ENCODE data around the gene ZNF775.
A peak's percentile ranks its signal among the peaks of the same experiment; 100 is the strongest.

Gene ZNF775

DNA sequence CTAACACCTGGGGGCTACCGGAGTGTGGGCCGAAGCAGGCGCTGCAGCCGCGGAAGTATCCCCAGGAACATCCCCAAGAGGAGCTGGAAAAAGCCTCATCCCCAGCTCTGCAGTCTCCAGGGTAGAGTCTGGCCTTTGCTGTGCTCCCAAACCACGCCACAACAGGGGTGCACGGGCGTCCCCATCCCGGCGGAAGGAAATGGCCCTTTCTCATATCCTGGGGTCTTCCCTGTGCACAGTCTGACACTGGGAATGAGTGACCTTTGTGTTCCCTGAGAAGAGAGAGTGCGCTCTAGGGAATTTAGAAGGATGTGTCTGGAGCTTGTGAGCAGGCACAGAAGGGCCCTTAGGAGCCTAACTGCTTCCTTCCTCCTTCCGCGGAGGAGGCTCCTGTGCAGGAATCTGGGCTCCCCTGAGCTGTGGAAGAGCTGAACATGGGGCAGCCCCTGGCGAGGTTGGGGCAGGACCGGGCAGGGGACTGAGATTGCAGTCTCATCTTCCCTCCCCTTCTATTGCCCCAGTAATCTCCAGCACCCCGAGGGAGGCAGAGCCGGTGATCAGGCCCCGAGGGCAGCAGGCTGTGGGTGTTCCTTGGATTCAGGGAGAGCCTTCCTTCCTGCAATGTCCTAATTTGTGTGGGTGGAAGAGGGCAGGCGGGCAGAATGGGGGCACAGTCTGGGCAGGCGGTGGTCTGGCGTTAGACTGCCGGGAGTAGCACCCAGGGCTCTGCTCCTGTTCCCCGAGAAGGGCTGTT is 9.2 kb upstream of the ZNF775 start:
- DNase-seq = no peak

DNA sequence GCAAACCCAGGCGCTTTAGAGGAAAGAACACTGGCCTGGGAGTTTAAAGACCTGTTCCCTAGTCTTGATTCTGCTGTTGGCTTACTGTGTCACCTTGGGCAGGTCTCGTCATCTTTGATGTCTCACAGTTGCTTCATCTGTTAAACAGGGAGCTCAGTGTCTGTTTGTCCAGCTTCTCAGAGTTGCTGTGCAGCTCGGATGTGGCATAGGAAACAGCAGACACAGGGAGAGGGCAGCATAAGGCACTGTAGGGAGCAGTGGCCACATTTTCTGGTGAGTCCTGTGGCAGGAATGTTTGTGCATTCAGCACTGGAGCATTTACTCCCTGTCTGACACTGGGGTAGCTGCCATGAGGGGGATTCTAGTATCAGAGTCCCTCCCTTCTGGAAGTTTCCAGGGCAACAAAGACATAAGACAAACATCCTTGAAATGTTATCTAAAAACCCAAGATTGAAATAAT is 8.5 kb upstream of the ZNF775 start:
- no peak for DNase-seq

DNA sequence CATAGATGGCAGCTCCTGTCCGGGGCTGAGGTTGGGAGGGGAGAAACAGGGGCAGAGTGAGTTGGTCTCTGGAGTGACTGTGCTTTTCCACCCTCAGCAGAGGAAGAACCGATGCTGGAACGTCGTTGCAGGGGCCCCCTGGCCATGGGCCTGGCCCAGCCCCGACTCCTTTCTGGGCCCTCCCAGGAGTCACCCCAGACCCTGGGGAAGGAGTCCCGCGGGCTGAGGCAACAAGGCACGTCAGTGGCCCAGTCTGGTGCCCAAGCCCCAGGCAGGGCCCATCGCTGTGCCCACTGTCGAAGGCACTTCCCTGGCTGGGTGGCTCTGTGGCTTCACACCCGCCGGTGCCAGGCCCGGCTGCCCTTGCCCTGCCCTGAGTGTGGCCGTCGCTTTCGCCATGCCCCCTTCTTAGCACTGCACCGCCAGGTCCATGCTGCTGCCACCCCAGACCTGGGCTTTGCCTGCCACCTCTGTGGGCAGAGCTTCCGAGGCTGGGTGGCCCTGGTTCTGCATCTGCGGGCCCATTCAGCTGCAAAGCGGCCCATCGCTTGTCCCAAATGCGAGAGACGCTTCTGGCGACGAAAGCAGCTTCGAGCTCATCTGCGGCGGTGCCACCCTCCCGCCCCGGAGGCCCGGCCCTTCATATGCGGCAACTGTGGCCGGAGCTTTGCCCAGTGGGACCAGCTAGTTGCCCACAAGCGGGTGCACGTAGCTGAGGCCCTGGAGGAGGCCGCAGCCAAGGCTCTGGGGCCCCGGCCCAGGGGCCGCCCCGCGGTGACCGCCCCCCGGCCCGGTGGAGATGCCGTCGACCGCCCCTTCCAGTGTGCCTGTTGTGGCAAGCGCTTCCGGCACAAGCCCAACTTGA is 7.8 kb upstream of the ZNF775 start:
- no peak for DNase-seq

DNA sequence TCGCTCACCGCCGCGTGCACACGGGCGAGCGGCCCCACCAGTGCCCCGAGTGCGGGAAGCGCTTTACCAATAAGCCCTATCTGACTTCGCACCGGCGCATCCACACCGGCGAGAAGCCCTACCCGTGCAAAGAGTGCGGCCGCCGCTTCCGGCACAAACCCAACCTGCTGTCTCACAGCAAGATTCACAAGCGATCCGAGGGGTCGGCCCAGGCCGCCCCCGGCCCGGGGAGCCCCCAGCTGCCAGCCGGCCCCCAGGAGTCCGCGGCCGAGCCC is 7.2 kb upstream of the ZNF775 start:
- no peak for DNase-seq

DNA sequence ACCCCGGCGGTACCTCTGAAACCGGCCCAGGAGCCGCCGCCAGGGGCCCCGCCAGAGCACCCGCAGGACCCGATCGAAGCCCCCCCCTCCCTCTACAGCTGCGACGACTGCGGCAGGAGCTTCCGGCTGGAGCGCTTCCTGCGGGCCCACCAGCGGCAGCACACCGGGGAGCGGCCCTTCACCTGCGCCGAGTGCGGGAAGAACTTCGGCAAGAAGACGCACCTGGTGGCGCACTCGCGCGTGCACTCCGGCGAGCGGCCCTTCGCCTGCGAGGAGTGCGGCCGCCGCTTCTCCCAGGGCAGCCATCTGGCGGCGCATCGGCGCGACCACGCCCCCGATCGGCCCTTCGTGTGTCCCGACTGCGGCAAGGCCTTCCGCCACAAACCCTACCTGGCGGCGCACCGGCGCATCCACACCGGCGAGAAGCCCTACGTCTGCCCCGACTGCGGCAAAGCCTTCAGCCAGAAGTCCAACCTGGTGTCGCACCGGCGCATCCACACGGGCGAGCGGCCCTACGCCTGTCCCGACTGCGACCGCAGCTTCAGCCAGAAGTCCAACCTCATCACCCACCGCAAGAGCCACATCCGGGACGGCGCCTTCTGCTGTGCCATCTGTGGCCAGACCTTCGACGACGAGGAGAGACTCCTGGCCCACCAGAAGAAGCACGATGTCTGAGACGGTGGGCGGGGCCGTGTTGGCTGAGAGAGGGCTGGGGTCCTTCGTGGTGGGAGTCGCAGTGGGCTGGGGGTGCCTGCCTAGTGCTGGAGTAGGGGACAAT is 6.7 kb upstream of the ZNF775 start:
- DNase-seq = no peak

DNA sequence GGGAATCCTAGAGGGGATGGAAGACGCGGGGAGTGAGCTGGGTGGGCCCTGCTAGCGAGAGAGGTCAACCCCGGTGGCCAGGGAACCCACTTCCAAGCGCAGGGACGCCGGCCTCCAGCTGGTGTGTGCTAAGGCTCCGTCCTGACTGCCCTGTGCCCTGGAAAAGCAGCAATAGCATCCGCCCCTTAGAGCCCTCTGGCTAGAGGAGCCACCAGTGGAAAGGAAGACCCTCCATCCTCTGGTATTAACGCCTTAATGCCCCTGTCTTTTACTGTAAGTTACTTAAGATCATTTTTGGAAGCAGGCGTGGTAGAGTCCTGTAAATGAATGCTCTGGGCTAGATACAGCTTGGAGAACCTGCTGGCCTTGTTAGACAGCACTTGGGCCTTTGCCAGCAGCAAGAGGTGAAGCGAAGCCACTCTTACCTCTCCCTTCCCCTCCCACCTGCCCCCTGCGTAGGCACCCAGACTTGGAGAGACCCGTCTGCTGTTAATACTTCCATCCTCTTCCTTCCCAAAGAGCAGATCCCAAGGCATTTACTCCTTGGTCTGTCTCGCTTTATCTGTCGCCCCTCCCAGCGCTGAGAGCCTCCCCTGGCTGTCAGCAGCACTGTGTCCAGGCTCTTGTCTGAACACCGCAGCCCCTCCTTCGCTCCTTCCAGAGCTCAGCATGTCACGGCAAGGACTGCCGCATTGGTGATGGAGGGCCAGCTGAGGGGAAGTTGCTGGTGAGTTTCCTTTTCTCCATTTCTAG is 5.9 kb upstream of the ZNF775 start:
- no peak for DNase-seq

DNA sequence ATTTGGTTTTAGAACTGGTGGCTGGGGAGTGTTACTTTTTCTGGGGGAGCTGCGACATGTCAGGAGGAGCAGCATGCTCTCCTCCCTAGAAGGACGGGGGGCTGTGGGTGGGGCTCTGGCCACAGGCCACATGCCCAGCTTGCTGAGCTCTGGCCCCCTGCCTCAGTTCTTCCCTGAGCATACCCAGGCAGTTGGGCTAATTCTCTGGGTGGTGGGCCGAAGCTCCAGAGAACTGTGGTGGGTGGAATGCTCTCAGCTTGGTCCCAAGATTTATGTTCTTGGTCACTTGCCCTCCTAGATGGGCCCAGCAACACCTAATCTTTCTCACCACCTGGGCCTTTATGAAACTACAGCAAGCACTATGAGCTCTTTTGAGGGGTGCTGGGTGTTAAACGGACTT is 5.1 kb upstream of the ZNF775 start:
- DNase-seq = no peak

DNA sequence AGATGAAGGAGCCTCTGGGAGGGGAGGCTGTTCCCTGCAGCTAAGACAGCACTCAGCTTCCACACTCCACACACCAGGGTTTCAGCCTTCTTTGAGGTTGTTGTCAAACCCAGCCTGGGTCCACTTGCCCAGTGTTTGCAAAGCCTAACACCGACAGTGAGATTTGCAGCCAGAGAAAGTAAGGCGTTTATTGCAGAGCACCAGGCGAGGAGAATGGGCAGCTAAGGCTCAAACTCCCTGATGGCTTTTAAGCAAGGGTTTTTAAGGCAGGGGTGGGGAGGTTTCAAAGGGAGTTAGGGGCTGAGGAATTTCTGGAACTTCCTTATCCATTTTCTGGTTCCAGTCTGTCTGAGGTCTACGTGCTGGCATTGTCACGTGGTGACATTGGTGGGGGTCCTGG is 4.7 kb upstream of the ZNF775 start:
- no peak for DNase-seq

DNA sequence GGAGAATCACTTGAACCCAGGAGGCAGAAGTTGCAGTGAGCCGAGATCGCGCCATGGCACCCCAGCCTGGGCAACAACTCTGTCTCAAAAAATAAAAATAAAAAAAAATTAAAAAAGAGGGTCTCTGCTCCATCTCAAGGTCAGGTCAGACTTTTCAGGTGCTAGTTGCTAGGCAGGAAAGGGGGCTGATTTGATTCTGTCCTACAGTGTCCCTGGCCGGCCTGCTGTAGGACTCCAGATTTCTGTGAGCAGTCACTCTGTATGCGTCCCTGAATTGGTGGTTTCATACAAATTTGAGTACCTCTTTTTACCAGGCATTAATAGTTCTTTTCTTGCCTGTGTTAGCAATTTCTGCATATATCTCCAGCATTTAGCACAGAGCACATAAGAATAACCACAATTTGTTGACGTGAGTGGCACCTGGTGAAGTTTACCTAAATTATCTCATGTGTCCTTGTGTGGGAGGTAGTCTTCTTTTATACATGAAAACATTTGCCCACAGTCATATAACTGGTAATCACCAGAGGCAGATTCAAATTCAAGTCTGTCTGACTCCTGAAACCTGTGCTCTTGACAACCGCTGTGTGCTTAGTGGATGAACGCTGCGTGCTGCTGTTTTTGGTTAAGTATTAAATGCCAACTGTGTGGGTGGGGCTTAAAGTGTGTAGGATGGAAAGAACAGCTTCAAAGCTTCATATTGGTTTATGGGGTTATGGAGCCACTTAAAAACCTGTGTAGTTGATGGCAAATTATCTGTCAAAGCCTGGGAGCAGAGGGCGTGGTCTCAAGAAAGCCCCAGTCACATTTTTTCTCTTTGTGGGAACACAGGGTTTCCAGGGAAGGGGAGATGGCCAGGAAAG is 3.2 kb upstream of the ZNF775 start:
- no peak for DNase-seq

DNA sequence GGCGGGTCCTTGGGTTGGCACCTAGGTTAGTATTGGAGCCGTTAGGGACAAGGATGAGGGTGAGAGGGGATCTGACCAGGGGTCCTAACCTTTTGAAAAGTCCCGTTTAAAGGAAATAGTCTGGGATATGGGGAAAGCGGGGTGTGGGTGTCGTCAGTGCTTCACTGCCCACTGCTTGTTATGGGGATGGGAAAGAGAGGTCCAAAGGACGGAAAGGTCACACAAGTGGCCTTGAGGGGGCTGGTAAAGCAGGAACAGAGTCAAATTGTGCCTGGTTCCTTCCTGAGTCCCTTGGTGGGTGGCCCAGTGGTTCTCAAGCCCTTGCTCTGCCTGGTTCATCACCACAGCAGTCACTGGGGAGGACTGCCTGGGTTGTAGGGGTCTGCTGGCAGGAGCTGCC is 2.6 kb upstream of the ZNF775 start:
- no peak for DNase-seq

DNA sequence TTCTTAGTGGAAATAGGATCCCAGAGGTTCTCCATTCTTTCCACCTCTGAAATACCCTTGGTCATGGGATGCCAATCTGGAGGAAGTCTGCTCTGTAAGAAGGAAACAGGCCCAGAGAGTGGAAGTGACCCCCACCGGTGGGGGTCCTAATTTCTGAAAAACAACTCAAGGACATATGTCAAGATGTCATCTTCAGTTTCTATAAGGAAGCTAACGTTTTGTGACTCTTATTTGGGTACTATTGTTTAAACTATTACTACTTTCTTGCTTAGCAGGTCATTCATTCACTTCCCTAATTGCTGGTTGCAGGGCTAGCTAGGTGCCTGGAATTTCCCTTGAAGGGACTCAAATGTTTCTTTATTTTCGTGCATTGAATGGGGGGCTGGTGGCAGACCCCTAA is 1.9 kb upstream of the ZNF775 start:
- no peak for DNase-seq

DNA sequence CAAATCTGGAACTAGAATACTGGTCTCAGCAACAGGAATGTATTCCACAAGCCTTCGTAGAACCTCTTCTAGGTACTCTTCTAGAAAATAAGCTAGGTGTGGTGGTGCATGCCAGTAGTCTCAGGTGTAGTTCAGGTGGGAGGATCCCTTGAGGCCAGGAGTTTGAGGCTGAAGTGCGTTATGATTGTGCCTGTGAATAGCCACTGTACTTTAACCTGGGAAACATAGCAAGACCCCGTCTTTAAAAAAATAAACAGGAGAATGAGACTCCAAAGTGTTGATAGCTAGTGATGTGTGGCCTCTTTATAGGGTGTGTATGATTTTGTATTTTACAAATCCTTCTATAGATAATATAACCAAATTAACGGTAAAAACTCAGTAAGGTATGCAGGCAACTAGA is 1.5 kb upstream of the ZNF775 start:
- no peak for DNase-seq

DNA sequence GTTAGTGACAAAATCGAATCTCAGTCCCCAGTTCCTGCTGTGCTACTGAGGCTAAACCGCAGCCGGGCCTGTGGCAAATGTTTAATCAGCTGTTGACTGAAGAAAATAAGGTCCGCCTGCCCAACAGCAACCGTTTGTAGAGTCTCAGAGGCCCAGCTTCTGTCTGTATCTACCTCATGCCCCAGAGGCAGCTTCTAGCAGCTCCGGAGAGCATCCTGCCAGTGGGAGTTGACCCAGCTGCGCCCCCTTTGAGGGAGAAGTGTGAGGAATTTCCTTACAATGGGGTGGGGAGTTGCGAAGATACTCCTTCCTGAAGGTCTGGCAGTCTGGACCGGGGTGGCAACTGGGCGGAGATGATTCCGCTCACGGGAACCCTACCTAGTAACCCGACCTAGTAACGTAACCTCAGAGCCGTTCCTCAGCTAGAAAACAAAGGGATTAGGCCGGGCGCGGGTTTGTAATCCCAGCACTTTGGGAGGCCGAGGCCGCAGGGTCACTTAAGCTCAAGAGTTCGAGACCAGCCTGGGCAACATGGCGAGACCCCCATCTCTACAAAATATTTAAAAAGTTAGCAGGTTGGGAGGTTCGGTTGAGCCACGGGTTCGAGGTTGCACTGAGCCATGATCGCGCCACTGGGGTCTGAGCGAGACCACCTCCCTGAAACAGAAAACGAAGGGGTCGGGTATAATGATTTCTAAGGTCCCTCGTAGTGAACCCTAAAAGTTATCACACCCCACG is 846 bp upstream of the ZNF775 start:
- DNase-seq = peak; percentile 65 to 82

DNA sequence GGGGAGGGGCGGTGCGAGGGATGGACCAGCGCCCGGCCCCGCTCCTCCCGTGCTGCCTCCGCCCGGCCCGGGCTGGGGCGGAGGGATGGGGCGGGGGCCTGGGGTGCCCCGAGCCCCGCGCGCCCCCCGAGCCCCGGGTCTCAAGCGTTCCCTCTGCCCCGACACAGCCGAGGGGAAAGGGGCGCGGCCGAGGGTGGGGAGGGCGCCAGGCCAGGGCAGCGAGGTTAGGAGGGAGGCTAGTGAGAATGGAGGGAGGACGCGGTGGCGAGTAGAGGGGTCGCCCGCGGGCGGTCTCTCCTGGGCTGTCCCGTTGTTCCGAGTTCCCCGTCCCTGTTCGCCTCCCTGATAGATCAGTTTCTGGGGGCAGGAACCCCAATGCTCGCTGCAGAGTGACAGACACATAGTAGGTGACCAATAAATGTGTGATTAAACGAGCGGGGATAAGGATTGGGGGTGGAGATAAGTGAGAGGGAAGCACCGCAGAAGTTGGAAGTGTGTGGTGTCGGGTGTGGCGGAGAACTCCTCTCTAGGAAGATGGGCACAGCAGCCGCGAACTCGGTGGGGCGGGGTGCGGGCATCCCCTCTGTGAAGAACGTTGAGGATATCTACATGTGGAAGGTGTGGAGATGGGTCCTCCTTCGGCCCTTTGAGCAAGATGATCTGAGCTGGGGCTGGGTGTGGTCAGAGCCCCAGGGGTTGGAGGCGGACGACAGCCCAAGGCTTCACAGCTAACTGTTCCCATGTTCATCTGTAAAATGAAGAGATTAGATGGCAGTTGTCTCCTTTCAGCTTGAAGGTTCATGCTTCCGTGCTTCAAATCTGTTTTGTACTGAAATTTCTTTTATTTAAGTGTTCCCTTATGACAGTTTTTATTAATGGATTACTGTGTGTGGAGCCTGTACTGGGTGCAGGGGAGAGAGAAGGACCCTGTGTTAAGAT is 580 bp downstream of the ZNF775 start:
- DNase-seq = no peak

DNA sequence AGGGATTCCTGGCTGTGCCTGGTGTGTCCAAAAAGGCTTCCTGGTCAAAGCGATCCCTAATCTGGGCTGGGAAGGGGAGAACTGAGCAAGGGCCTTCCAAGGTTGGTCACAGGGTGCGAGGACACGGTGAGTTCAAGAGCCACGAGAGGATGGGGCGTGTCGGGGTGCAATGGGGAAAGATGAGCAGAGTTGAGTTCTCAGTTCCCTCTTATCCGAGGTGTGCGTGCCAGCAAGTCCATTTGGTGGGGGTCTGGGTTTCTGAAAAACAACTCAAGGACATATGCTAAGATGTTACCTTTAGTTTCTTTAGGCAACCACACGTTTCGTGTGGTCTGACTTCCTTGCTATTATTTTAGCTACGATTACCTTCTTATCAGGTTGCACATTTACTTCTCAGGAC is 1.3 kb downstream of the ZNF775 start:
- DNase-seq = no peak

DNA sequence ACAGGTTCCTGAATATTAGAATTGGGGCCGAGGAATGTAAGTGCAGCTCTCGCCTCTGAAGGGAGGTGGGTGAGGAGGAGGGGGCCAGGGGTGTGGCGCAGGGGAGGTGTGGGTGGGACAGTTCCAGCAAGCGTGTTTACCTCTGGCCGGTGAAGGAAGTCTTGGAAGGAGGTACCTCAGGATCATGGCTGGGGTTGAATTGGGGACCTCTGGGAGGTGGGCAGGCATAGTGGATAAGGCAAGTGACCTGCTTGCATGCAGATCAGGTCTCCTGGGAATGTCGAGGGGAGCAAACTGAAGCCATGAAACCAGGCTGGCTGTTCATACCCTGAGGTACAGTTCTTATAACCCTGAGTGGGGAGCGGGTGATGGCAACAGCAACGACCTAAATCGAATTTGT is 2.0 kb downstream of the ZNF775 start:
- DNase-seq = no peak

DNA sequence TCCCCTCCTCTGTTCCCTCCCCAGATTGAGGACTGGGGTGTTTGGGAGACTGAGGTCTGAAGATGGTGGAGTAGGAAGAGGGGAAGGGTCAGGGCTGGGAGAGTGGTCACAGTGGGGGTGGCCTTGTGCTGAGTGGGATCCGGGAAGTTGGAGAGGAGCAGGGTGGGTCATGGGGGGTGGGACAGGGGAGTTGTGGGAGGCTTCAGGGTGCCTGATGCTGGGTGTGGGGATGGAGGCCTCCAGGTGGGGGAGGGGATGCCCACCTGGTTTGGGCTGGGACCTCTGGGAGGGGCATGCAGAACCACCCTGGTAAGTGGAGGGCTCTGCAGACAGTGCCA is 2.6 kb downstream of the ZNF775 start:
- no peak for DNase-seq

DNA sequence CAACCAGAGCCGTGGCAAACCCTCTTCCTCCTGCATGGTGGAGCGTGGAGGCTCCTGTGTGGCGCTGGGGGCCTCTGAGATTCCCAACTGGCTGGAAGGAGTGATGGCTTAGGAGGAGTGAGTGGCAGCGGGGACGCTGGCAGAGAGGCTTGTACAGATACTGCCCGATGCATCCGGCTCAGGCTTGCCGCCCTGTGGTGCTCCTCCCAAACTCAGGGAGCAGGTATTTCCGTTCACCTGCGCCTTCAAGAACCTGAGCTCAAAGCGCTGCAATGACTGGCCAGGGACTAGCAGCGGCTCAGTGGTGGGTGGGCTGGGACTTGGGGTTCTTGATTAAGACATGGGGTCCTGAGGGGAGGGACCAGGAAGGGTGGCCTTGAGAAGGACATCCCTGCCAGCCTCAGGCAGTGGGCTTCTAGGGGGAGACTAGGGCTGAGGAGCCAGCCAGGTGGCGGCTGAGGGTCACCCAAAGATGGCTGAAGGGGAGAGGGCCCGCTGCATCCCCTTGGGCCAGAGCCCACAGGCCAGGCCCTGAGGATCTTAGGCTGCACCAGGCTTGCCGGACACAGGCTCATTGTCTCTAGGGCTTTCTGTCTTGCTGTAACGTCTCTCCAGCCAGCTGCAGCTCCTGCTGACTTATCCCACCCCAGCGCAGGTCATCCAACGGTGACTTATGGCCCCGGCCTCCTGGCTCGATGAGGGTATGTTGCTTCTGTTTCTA is 3.2 kb downstream of the ZNF775 start:
- no peak for DNase-seq

DNA sequence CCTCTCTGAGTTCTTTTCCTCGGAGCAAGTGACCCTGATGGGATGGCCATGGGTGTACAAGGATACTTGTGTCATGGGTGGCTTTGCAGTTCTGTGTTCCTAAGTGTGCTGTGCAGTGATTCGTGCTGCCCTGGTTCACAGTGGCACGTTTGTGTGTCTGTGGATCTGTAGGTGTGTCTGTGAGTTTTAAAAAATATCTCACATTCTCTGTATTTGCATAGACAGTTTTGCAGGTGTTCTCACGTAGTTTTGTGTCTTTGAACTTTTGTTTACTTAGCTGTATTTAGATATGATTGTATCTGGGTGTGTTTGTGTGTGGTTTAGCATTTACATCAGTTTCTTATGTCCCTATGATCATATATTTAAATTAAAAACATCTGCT is 3.7 kb downstream of the ZNF775 start:
- DNase-seq = no peak

Measured in NCI-H524 (cell line).